Kidney (tissue), 14 donors: ENCODE measurements around the gene SLC2A1. TPM values are rescaled to one million over a fixed set of nuclear protein-coding genes. Genes with fewer than 3 reads are reported as not detected.

Source experiments
- DNase-seq, 5 donors: peaks; one replicate each; pipeline ENCODE4 v3.0.0-alpha.2; 2013 to 2020
- FAIRE-seq: peaks from 2 replicates; lab custom pipeline; 2012; peaks lifted over from hg19 to GRCh38; lab: Jason Lieb, UNC
- H3K27ac ChIP-seq, 2 donors: one replicate each; pipeline ENCODE4 v1.7.0; 2013; ENCODE audit warnings: low read depth in 2 of 2, low read length in 2 of 2, inconsistent platforms in 1 of 2
- H3K27me3 ChIP-seq: one replicate; pipeline ENCODE4 v1.7.1; 2013; ENCODE audit warnings: low read length, inconsistent platforms; ENCODE audit not compliant: control insufficient read depth, insufficient read depth
- H3K36me3 ChIP-seq, 3 donors: one replicate each; pipeline versions ENCODE4 v1.7.0 to v1.7.1; 2013; ENCODE audit warnings: low read length in 3 of 3, control low read depth in 1 of 3, inconsistent platforms in 1 of 3; ENCODE audit not compliant: insufficient read depth in 3 of 3, control insufficient read depth in 2 of 3
- H3K4me1 ChIP-seq, 3 donors: one replicate each; pipeline versions ENCODE4 v1.7.0 to v1.7.1; 2013; ENCODE audit warnings: low read length in 3 of 3, inconsistent platforms in 1 of 3, low read depth in 1 of 3; ENCODE audit not compliant: control insufficient read depth in 2 of 3, insufficient read depth in 2 of 3
- H3K4me3 ChIP-seq, 3 donors: one replicate each; pipeline versions ENCODE4 v1.7.0 to v1.8.1; 2013; ENCODE audit warnings: low read length in 3 of 3, control low read depth in 1 of 3, inconsistent platforms in 1 of 3
- H3K9ac ChIP-seq, 3 donors: one replicate each; pipeline versions ENCODE4 v1.7.0 to v1.7.1; 2013; ENCODE audit warnings: low read length in 3 of 3, control low read depth in 1 of 3, inconsistent platforms in 1 of 3
- H3K9me3 ChIP-seq, 3 donors: one replicate each; pipeline versions ENCODE4 v1.7.0 to v1.7.1; 2013; ENCODE audit warnings: low read length in 3 of 3, control low read depth in 1 of 3, inconsistent platforms in 1 of 3; ENCODE audit not compliant: control insufficient read depth in 2 of 3, insufficient read depth in 1 of 3
- CTCF ChIP-seq: IDR thresholded peaks from 3 replicates; pipeline ENCODE4 v1.5.1; 2012; ENCODE audit warnings: mild to moderate bottlenecking, moderate library complexity, borderline replicate concordance; ENCODE audit not compliant: insufficient read depth; ENCODE audit errors: extremely low read depth
- intact Hi-C: fragments of 100-400 bp; cut with DNase I; formaldehyde crosslinking; loops from one replicate; pipeline ENCODE4 v1.11.1; 2022
- polyA plus RNA-seq: library from polyadenylated mRNA; stranded (reverse); fragments of 350-450 nt; fragmentation: Illumina TruSeq; extraction: RNeasy Lipid Tissue Mini Kit (QIAGEN cat#74804); gene quantifications from one replicate; pipeline ENCODE4 v1.2.3, GENCODE V29; 2014; ENCODE audit warnings: low read depth, low replicate concordance; ENCODE audit not compliant: insufficient read depth
- total RNA-seq: library from RNA; stranded (reverse); fragmentation: NEBNext Ultra II Directional; extraction: Animal tissue kit (Norgen Biotek cat#: 25700); gene quantifications from one replicate; pipeline ENCODE4 v1.2.1, GENCODE V29; 2021
- donor health status: control.
- donor health status: control.
- donor health status: control.
- donor health status: control.
- donor health status: control.
- donor health status: DM: yes; HTN: yes; CAD: no.
- donor health status: Normal renal cell carcinoma (clear cell type).

SLC2A1 gene
- total and polyA plus RNA-seq, 2 donors from 2014 or later = 28.6 to 55.9 TPM

GRCh38 chr1:42949312-42950115 is 9.2 kb downstream of the SLC2A1 start:
- intact Hi-C loops = no loop called here
- Histone ChIP-seq H3K27ac (peak overlapping the region; percentile 56 to 74), H3K4me3 (no peak overlapping the region), H3K36me3 (no peaks in the 10 kb centered on the region), H3K4me1 (peaks cover 0 to 39% (median 30%) of the 10 kb centered on the region in 3 donors), H3K27me3 (no peaks in the 10 kb centered on the region), H3K9me3 (no peaks in the 10 kb centered on the region), H3K9ac (peak overlapping the region in 2 of 3 donors; percentile 6 to 47)
- no peak for FAIRE-seq
- no peak for TF ChIP-seq CTCF
- DNase-seq = peak in 2 of 5 donors; percentile 57 to 68

- FAIRE-seq (no peak), DNase-seq (no peak)
- H3K4me1 ChIP-seq = peaks cover 0 to 52% (median 40%) of the 10 kb centered on the region in 3 donors
- intact Hi-C loops = no loop called here
- H3K36me3 ChIP-seq = no peaks in the 10 kb centered on the region
- H3K9me3 ChIP-seq = no peaks in the 10 kb centered on the region
- peak overlapping the region in 1 of 3 donors; percentile 14 for H3K9ac ChIP-seq
- H3K27ac ChIP-seq = peak overlapping the region in 1 of 2 donors; percentile 47
- no peak overlapping the region for H3K4me3 ChIP-seq
- no peaks in the 10 kb centered on the region for H3K27me3 ChIP-seq
- no peak for TF ChIP-seq CTCF
Observed at GRCh38 chr1:42947965-42948732, 10.5 kb downstream of the SLC2A1 start.

- H3K9ac ChIP-seq = no peak overlapping the region
- no peak overlapping the region for H3K4me3 ChIP-seq
- intact Hi-C loops = no loop called here
- TF ChIP-seq CTCF = no peak
- no peaks in the 10 kb centered on the region for H3K27me3 ChIP-seq
- H3K9me3 ChIP-seq = no peaks in the 10 kb centered on the region
- H3K4me1 ChIP-seq = peaks cover 0 to 62% (median 42%) of the 10 kb centered on the region in 3 donors
- peak overlapping the region; percentile 62 to 63 for H3K27ac ChIP-seq
- H3K36me3 ChIP-seq = no peaks in the 10 kb centered on the region
- DNase-seq (no peak), FAIRE-seq (no peak)
Observed at GRCh38 chr1:42947117-42947516, 11.6 kb downstream of the SLC2A1 start.
